Astrocyte (in vitro differentiated cells and primary cell): ENCODE data around the gene IL17RD.

Source experiments
- EZH2 ChIP-seq: IDR thresholded peaks from 2 replicates; pipeline ENCODE4 v1.6.1; 2012; ENCODE audit warnings: mild to moderate bottlenecking, low read length, inconsistent platforms; ENCODE audit not compliant: insufficient read depth
- TF ChIP-seq, protein P1 (sequence below): IDR thresholded peaks from 2 replicates; pipeline ENCODE4 v1.5.1; 2011; ENCODE audit warnings: low read depth, mild to moderate bottlenecking, inconsistent platforms, low read length, moderate library complexity; ENCODE audit not compliant: insufficient read depth

DNA sequence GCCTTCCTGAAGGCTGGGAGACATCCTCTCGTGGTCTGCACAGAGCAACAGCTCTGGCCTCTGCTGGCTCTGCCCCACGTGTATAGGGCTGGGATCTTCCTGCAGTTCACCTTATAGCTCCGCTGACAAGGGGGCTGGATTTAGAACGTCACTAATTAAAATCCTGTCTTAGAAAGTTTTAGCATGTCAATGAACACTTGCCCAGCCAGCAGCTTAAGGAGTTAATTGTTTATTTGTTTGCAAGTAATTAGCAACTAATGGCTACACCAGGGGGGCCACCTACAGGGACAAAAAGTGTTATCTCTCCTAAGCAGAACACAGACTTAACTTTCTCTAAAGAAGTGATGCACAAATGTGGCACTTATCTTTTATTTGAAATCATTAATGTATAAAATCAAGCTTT lies 34.7 kb upstream of the IL17RD start, which contains the start of gene HESX1:
- TF ChIP-seq, protein P1, sequence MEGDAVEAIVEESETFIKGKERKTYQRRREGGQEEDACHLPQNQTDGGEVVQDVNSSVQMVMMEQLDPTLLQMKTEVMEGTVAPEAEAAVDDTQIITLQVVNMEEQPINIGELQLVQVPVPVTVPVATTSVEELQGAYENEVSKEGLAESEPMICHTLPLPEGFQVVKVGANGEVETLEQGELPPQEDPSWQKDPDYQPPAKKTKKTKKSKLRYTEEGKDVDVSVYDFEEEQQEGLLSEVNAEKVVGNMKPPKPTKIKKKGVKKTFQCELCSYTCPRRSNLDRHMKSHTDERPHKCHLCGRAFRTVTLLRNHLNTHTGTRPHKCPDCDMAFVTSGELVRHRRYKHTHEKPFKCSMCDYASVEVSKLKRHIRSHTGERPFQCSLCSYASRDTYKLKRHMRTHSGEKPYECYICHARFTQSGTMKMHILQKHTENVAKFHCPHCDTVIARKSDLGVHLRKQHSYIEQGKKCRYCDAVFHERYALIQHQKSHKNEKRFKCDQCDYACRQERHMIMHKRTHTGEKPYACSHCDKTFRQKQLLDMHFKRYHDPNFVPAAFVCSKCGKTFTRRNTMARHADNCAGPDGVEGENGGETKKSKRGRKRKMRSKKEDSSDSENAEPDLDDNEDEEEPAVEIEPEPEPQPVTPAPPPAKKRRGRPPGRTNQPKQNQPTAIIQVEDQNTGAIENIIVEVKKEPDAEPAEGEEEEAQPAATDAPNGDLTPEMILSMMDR = no peak
- TF ChIP-seq EZH2 = no peak
